ENCODE data around the gene PLA2G4A.

DNA sequence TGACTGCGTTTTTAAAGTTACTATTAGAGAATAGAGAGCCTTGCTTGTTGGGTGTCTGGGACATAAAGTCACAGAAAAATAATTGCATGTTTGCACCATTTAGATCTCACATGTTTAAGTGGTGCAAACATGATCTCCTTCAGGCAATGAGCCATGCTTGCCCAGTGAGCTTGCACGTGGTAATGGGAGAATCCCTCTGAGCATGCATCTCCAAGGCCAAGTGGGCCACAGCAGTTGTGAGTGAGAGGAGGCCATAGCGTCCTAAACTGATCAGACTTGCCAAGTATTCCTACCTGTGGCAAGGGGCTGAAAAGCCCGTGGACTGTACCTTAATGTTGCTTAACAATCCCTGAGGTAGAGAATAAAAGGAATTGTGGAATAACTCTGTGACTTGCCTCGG is 158.3 kb downstream of the PLA2G4A start:
- TF ChIP-seq, protein P1, sequence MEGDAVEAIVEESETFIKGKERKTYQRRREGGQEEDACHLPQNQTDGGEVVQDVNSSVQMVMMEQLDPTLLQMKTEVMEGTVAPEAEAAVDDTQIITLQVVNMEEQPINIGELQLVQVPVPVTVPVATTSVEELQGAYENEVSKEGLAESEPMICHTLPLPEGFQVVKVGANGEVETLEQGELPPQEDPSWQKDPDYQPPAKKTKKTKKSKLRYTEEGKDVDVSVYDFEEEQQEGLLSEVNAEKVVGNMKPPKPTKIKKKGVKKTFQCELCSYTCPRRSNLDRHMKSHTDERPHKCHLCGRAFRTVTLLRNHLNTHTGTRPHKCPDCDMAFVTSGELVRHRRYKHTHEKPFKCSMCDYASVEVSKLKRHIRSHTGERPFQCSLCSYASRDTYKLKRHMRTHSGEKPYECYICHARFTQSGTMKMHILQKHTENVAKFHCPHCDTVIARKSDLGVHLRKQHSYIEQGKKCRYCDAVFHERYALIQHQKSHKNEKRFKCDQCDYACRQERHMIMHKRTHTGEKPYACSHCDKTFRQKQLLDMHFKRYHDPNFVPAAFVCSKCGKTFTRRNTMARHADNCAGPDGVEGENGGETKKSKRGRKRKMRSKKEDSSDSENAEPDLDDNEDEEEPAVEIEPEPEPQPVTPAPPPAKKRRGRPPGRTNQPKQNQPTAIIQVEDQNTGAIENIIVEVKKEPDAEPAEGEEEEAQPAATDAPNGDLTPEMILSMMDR (IDR thresholded peaks at IDR 0.05), result no peak
- no peak for TF ChIP-seq POLR2AphosphoS5 (IDR thresholded peaks at IDR 0.05; ENCODE audit: low read depth, low read length)
- no peak for TF ChIP-seq YY1 (IDR thresholded peaks at IDR 0.05; ENCODE audit: low read depth)
- TF ChIP-seq USF2 (IDR thresholded peaks at IDR 0.05; ENCODE audit: borderline replicate concordance, low read depth, low read length), result no peak
- no peak for TF ChIP-seq SIN3A (IDR thresholded peaks at IDR 0.05; ENCODE audit: borderline replicate concordance, low read depth, low read length)
- no peak for TF ChIP-seq JUND (IDR thresholded peaks at IDR 0.05)
